ENCODE results near the gene KRT33B.

DNA sequence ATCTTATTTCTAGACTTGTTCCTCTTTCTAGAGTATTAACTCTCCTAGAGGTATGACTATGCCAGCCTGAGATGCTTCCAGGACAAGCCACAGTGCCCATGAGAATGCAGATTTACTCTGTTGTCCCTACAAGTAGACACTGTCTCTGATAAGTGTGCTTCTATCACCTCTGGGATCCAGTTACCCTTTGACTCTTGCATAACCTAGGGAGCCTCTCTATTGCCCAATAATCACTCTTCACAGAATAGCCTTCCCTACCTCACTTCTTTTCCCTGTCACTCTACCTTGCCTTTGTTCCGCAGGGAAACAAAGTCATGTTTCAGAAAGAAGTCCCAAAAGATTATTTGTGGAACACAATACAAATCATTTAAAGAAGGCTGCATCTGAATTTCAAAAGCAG, 14.1 kb upstream of the KRT33B start:
- TF ChIP-seq SUZ12 (IDR thresholded peaks at IDR 0.05; ENCODE audit: extremely low read depth, insufficient read depth, insufficient read length) (no peak), ZNF274 (IDR thresholded peaks at IDR 0.05; ENCODE audit: low read depth, low read length) (no peak), YY1 (IDR thresholded peaks at IDR 0.05; ENCODE audit: insufficient read depth, insufficient read length) (no peak)
